Cardiac ventricle fibroblast (primary cell): ENCODE results near the gene GXYLT1. TPM values are rescaled to one million over a fixed set of nuclear protein-coding genes. Genes with fewer than 3 reads are reported as not detected.

ENCODE experiments used
- total RNA-seq: library from RNA; depleted of rRNA; stranded (reverse); fragments of >200 nt; gene quantifications from 2 replicates; pipeline ENCODE4 v1.2.3, GENCODE V29; 2015

GXYLT1 gene, protein sequence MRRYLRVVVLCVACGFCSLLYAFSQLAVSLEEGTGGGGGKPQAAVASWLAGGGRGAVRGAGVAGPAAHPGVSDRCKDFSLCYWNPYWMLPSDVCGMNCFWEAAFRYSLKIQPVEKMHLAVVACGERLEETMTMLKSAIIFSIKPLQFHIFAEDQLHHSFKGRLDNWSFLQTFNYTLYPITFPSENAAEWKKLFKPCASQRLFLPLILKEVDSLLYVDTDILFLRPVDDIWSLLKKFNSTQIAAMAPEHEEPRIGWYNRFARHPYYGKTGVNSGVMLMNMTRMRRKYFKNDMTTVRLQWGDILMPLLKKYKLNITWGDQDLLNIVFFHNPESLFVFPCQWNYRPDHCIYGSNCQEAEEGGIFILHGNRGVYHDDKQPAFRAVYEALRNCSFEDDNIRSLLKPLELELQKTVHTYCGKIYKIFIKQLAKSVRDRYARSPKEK
- total RNA-seq: 10.8 and 11.5 TPM in 2 replicates

DNA sequence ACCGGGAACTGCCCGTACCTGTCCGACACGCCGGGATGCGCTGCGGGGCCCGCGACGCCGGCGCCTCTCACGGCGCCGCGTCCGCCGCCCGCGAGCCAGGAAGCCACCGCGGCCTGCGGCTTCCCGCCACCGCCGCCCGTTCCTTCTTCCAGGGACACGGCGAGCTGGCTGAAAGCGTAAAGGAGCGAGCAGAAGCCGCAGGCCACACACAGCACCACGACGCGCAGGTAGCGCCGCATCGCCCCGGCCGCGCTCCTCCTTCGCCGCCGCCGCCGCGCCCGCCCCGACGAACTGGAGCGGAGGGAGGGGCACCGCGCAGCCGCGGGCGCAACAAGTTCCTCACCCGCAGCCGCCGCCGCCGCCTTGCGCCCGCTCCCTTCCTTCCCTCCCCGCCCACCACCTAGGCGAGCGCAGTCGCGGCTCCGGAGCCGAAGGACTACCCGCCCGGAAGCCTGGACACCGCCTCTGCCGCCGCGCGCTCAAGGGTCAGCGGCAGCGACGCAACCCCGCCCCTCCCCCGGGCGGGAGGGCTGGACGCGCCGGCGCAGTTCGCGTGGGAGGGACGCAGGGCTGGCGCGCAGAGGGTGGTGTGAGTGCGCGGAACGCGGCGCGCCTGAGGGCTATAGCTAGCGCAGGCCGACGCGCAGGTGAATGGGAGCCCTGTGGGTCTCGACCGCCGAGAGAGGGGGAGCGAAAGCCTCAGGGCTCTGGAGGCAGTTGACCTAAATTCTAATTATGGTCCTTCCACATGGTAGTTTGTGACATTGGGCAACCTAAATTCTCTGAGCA, at the start of gene GXYLT1:
TSS of gene GXYLT1 (minus strand) at position 467 of the 789 bp plus-strand sequence. CDS start at position 239, 228 bp downstream.

Other genes starting within 250 kb of the GXYLT1 start
- gene YAF2, start 93.4 kb upstream of the GXYLT1 start, total RNA-seq: 9.0 and 13.8 TPM in 2 replicates
- gene ZCRB1, start 181.2 kb upstream of the GXYLT1 start, total RNA-seq: 26.8 and 40.9 TPM in 2 replicates
- 38.5 and 46.4 TPM in 2 replicates for gene PPHLN1, start 181.3 kb upstream of the GXYLT1 start, total RNA-seq